Body of pancreas (tissue), 4 donors: ENCODE results near the gene SET.

Experiments
- POLR2A ChIP-seq, 3 donors: fragments of 450-650 bp; IDR thresholded peaks; one replicate each; pipeline ENCODE4 v1.6.1; 2016; ENCODE audit warnings: antibody characterized with exemption in 3 of 3, mild to moderate bottlenecking in 2 of 3
- TF ChIP-seq, protein P1 (sequence below), 7 experiments: fragments of 450-650 bp in 4 of 7; fragments of 200-600 bp in 3 of 7; sonication (generic) in 3 of 7; IDR thresholded peaks; one replicate each; pipeline ENCODE4 v1.5.1; 2016 to 2019; ENCODE audit warnings: antibody characterized with exemption in 7 of 7

DNA sequence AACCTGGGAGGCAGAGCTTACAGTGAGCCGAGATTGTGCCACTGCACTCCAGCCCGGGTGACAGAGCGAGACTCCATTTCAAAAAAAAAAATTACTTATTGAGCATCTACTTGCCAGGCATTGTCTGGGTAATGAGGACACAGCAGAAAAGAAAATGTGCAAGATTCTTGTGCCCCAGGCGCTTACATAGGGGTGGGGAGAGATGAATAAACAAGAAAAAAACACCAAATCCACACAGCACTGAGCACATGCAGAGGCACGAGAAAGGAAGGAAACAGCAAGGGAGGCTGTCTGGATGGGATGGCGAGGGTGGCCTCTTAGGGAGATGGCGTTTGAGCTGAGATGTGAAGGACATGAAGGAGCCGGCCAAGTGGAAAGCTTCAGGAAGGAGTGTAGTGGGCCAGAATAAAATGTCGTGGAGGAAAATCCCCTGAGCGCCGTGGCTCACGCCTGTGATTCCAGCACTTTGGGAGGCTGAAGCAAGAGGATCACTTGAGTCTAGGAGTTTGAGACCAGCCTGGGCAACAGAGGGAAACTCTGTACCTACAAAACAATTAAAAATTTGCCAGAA, 46.3 kb upstream of the SET start:
- TF ChIP-seq, protein P1, sequence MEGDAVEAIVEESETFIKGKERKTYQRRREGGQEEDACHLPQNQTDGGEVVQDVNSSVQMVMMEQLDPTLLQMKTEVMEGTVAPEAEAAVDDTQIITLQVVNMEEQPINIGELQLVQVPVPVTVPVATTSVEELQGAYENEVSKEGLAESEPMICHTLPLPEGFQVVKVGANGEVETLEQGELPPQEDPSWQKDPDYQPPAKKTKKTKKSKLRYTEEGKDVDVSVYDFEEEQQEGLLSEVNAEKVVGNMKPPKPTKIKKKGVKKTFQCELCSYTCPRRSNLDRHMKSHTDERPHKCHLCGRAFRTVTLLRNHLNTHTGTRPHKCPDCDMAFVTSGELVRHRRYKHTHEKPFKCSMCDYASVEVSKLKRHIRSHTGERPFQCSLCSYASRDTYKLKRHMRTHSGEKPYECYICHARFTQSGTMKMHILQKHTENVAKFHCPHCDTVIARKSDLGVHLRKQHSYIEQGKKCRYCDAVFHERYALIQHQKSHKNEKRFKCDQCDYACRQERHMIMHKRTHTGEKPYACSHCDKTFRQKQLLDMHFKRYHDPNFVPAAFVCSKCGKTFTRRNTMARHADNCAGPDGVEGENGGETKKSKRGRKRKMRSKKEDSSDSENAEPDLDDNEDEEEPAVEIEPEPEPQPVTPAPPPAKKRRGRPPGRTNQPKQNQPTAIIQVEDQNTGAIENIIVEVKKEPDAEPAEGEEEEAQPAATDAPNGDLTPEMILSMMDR (IDR thresholded peaks at IDR 0.05) = no peak
- no peak for TF ChIP-seq POLR2A (IDR thresholded peaks at IDR 0.05)
